Liver (tissue), 3 donors: ENCODE results near the gene CD34.

Experiments
- EGR1 ChIP-seq, 2 donors: IDR thresholded peaks; 2 replicates each; pipeline ENCODE4 v1.6.1; 2016 to 2018; ENCODE audit warnings: antibody characterized with exemption in 2 of 2, low read depth in 2 of 2
- JUND ChIP-seq, 2 donors: IDR thresholded peaks; 2 replicates each; pipeline ENCODE4 v1.6.1; 2016; ENCODE audit warnings: antibody characterized with exemption in 2 of 2
- NR2F2 ChIP-seq: IDR thresholded peaks from 2 replicates; pipeline ENCODE4 v1.6.1; 2016; ENCODE audit warnings: antibody characterized with exemption
- RAD21 ChIP-seq, 2 donors: IDR thresholded peaks; 2 replicates each; pipeline ENCODE4 v1.6.1; 2016; ENCODE audit warnings: antibody characterized with exemption in 2 of 2, mild to moderate bottlenecking in 2 of 2
- SP1 ChIP-seq: IDR thresholded peaks from 2 replicates; pipeline ENCODE4 v1.6.1; 2018; ENCODE audit warnings: antibody characterized with exemption, mild to moderate bottlenecking
- TAF1 ChIP-seq: conservative IDR thresholded peaks from 2 replicates; pipeline ENCODE4 v1.6.1; 2016; ENCODE audit warnings: antibody characterized with exemption, mild to moderate bottlenecking
- YY1 ChIP-seq: IDR thresholded peaks from 2 replicates; pipeline ENCODE4 v1.6.1; 2016; ENCODE audit warnings: antibody characterized with exemption, mild to moderate bottlenecking
- TF ChIP-seq, protein P1 (sequence below): fragments of 150-350 bp; IDR thresholded peaks from 2 replicates; pipeline ENCODE4 v1.5.1; 2017; ENCODE audit warnings: improper control_type of control experiment, low read depth, low read length; ENCODE audit not compliant: missing input control
- TF ChIP-seq, protein P2 (sequence below): IDR thresholded peaks from 2 replicates; pipeline ENCODE4 v1.6.1; 2016; ENCODE audit warnings: antibody characterized with exemption
- donor health status: healthy.
- donor health status: healthy.

DNA sequence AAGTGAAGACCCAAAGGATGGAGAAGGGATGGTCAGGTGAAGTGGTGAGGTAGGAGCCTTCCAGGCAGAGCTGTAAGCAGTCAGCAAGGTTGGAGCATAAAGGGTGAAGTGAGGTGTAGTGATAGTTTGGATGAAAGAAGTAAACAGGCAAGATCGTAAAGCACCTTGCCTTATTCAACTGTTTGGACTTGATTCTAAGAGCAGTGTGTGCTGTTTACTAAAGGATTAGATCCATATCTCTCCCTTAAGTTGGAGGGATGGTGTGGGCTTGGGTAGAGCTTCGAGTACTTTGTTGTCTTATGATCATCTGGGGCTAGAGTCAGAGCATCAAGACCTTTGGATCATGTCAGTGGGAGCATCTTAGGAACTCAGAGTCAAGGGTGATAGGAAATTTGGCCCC, 39.8 kb upstream of the CD34 start:
- TF ChIP-seq, protein P1, sequence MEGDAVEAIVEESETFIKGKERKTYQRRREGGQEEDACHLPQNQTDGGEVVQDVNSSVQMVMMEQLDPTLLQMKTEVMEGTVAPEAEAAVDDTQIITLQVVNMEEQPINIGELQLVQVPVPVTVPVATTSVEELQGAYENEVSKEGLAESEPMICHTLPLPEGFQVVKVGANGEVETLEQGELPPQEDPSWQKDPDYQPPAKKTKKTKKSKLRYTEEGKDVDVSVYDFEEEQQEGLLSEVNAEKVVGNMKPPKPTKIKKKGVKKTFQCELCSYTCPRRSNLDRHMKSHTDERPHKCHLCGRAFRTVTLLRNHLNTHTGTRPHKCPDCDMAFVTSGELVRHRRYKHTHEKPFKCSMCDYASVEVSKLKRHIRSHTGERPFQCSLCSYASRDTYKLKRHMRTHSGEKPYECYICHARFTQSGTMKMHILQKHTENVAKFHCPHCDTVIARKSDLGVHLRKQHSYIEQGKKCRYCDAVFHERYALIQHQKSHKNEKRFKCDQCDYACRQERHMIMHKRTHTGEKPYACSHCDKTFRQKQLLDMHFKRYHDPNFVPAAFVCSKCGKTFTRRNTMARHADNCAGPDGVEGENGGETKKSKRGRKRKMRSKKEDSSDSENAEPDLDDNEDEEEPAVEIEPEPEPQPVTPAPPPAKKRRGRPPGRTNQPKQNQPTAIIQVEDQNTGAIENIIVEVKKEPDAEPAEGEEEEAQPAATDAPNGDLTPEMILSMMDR: no peak
- TF ChIP-seq RAD21 (IDR thresholded peaks at IDR 0.05) (no peak), SP1 (no peak), EGR1 (IDR thresholded peaks at IDR 0.05; ENCODE audit: low read depth in 2 of 2) (no peak), TAF1 (no peak), NR2F2 (no peak), YY1 (no peak), JUND (IDR thresholded peaks at IDR 0.05) (no peak)
- TF ChIP-seq, protein P2, sequence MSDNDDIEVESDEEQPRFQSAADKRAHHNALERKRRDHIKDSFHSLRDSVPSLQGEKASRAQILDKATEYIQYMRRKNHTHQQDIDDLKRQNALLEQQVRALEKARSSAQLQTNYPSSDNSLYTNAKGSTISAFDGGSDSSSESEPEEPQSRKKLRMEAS: no peak
